Peyer's patch (tissue), 4 donors: ENCODE results near the gene ARRDC3.

Source experiments
- CTCF ChIP-seq, 6 experiments: fragments of 450-650 bp in 4 of 6; fragments of 200-600 bp in 2 of 6; sonication (generic) in 1 of 6; IDR thresholded peaks; one replicate each; pipeline ENCODE4 v1.5.1; 2017 to 2019; ENCODE audit warnings: antibody characterized with exemption in 6 of 6, mild to moderate bottlenecking in 3 of 6, moderate library complexity in 1 of 6
- POLR2A ChIP-seq, 2 donors: fragments of 450-650 bp; IDR thresholded peaks; one replicate each; pipeline ENCODE4 v1.5.1; 2017; ENCODE audit warnings: antibody characterized with exemption in 2 of 2, mild to moderate bottlenecking in 2 of 2, moderate library complexity in 2 of 2

- no peak for TF ChIP-seq POLR2A (IDR thresholded peaks at IDR 0.05)
- no peak for TF ChIP-seq CTCF (IDR thresholded peaks at IDR 0.05)
Observed at GRCh38 chr5:91366551-91366950, 16.6 kb downstream of the ARRDC3 start.
